HepG2 (cell line): ENCODE measurements around the gene DDAH2. TPM values are rescaled to one million over a fixed set of nuclear protein-coding genes. Genes with fewer than 3 reads are reported as not detected.

Experiments
- GLI4 ChIP-seq: sonication (generic); formaldehyde crosslinking; IDR thresholded peaks from 2 replicates; pipeline ENCODE4 v1.5.1; 2020; ENCODE audit warnings: missing genetic modification reagents, mild to moderate bottlenecking, moderate library complexity, borderline replicate concordance
- HNF1B ChIP-seq: sonication (generic); formaldehyde crosslinking; IDR thresholded peaks from 2 replicates; pipeline ENCODE4 v1.5.1; 2020; ENCODE audit warnings: mild to moderate bottlenecking, moderate library complexity, missing genetic modification reagents
- HNRNPL ChIP-seq: fragments of 200-400 bp; formaldehyde crosslinking; IDR thresholded peaks from 2 replicates; pipeline ENCODE4 v1.6.1; 2017; ENCODE audit warnings: mild to moderate bottlenecking, low read depth, low read length
- IRF2 ChIP-seq: IDR thresholded peaks from 2 replicates; pipeline ENCODE4 v1.6.1; 2018; ENCODE audit warnings: missing genetic modification reagents, missing compliant biosample characterization
- KDM1A ChIP-seq: IDR thresholded peaks from 2 replicates; pipeline ENCODE4 v1.6.1; 2016; ENCODE audit warnings: missing compliant biosample characterization
- KIAA2018 ChIP-seq: sonication (generic); formaldehyde crosslinking; IDR thresholded peaks from 2 replicates; pipeline ENCODE4 v1.5.0; 2020; ENCODE audit warnings: mild to moderate bottlenecking, missing genetic modification reagents, borderline replicate concordance
- NR2F2 ChIP-seq: IDR thresholded peaks from 2 replicates; pipeline ENCODE4 v1.6.1; 2012; ENCODE audit warnings: low read depth, inconsistent platforms, borderline replicate concordance
- PHF20 ChIP-seq: sonication (generic); formaldehyde crosslinking; IDR thresholded peaks from 2 replicates; pipeline ENCODE4 v1.5.0; 2020; ENCODE audit warnings: mild to moderate bottlenecking, missing genetic modification reagents
- SMAD9 ChIP-seq: sonication (generic); formaldehyde crosslinking; IDR thresholded peaks from 2 replicates; pipeline ENCODE4 v1.5.1; 2020; ENCODE audit warnings: mild to moderate bottlenecking, missing genetic modification reagents
- SNAPC2 ChIP-seq: sonication (generic); formaldehyde crosslinking; IDR thresholded peaks from 2 replicates; pipeline ENCODE4 v1.8.1; 2022; ENCODE audit warnings: mild to moderate bottlenecking, missing genetic modification reagents
- TEAD2 ChIP-seq: sonication (generic); formaldehyde crosslinking; IDR thresholded peaks from 2 replicates; pipeline ENCODE4 v1.9.0; 2021; ENCODE audit warnings: missing genetic modification reagents
- TRIM24 ChIP-seq: sonication (generic); formaldehyde crosslinking; IDR thresholded peaks from 2 replicates; pipeline ENCODE4 v1.8.0; 2022; ENCODE audit warnings: mild to moderate bottlenecking, missing genetic modification reagents
- ZC3H4 ChIP-seq: sonication (generic); formaldehyde crosslinking; IDR thresholded peaks from 2 replicates; pipeline ENCODE4 v1.4.0; 2020; ENCODE audit warnings: missing genetic modification reagents, borderline replicate concordance
- ZNF10 ChIP-seq: sonication (generic); formaldehyde crosslinking; IDR thresholded peaks from 2 replicates; pipeline ENCODE4 v1.4.0; 2020; ENCODE audit warnings: mild to moderate bottlenecking, low read depth, missing genetic modification reagents, borderline replicate concordance
- ZNF18 ChIP-seq: sonication (generic); formaldehyde crosslinking; IDR thresholded peaks from 2 replicates; pipeline ENCODE4 v1.8.0; 2022; ENCODE audit warnings: mild to moderate bottlenecking, missing genetic modification reagents; ENCODE audit not compliant: insufficient replicate concordance
- ZNF333 ChIP-seq: sonication (generic); formaldehyde crosslinking; IDR thresholded peaks from 2 replicates; pipeline ENCODE4 v1.4.0; 2020; ENCODE audit warnings: mild to moderate bottlenecking, missing genetic modification reagents, borderline replicate concordance
- ZNF546 ChIP-seq: sonication (generic); formaldehyde crosslinking; conservative IDR thresholded peaks from 2 replicates; pipeline ENCODE4 v1.8.1; 2023; ENCODE audit warnings: mild to moderate bottlenecking, missing genetic modification reagents
- polyA plus RNA-seq, 8 experiments: library from polyadenylated mRNA; depleted of rRNA in 3 of 8; stranded (reverse) in 7 of 8; unstranded in 1 of 8; fragments of >200 nt; fragmentation: Illumina TruSeq in 4 of 8; extraction: Trizol in 4 of 8; gene quantifications; 2 replicates each; pipeline versions ENCODE4 v1.2.1 to v1.2.3, GENCODE V29; 2011 to 2016; ENCODE audit warnings: low read depth in 4 of 8, missing spikeins in 1 of 8, mixed read lengths in 1 of 8; ENCODE audit not compliant: insufficient read depth in 1 of 8
- total RNA-seq, 5 experiments: library from RNA; depleted of rRNA; stranded (reverse); fragments of >200 nt; fragmentation: Illumina TruSeq; extraction: Trizol; gene quantifications; 2 replicates each; pipeline ENCODE4 v1.2.3, GENCODE V29; 2016; ENCODE audit warnings: low read depth in 1 of 5

DDAH2 gene
- total and polyA plus RNA-seq, 2 of the 13 experiments (the other 11 are each of a cell fraction or from before 2014, with no cell fraction given), result 16.4 to 21.1 TPM

- TF ChIP-seq HNF1B, result peak; percentile 93
- peak; percentile 53; the same call in 1 of the 2 replicates for TF ChIP-seq NR2F2
- no peak for TF ChIP-seq ZC3H4 (CRISPR knock-in tag)
- no peak for TF ChIP-seq KDM1A (CRISPR knock-in tag)
- TF ChIP-seq GLI4, result no peak
- TF ChIP-seq TRIM24, result no peak
- TF ChIP-seq PHF20 (CRISPR knock-in tag), result peak; percentile 88
- TF ChIP-seq ZNF10 (CRISPR knock-in tag), result no peak
- peak; percentile 66 for TF ChIP-seq ZNF18 (CRISPR knock-in tag)
- TF ChIP-seq HNRNPL, result peak; percentile 47; the same call in 1 of the 2 replicates
- TF ChIP-seq TEAD2 (CRISPR knock-in tag), result no peak
- TF ChIP-seq SNAPC2 (CRISPR knock-in tag), result peak; percentile 88; the same call in 1 of the 2 replicates
- TF ChIP-seq ZNF333 (CRISPR knock-in tag), result peak; percentile 49; the same call in 1 of the 2 replicates
- TF ChIP-seq ZNF546 (CRISPR knock-in tag), result no peak
- TF ChIP-seq IRF2 (CRISPR knock-in tag), result peak; percentile 81
- no peak for TF ChIP-seq KIAA2018 (CRISPR knock-in tag)
- no peak for TF ChIP-seq SMAD9 (CRISPR knock-in tag)
These were observed 26.0 kb downstream of the DDAH2 start, which contains the start of gene ABHD16A (continued) for GRCh38 chr6:31702819-31703716.
